ENCODE data around the gene CEP152. TPM values are rescaled to one million over a fixed set of nuclear protein-coding genes. Genes with fewer than 3 reads are reported as not detected.

The CEP152 gene
- total and polyA plus RNA-seq, 2 experiments from 2014 or later, result 2.7 to 5.6 TPM

- Histone ChIP-seq H3K36me3 (no peaks in the 10 kb centered on the region), H3K4me3 (no peak overlapping the region), H3K27ac (no peak overlapping the region), H3K4me1 (ENCODE audit: low read depth) (no peaks in the 10 kb centered on the region), H3K9me3 (ENCODE audit: low read depth) (no peaks in the 10 kb centered on the region), H3K27me3 (no peaks in the 10 kb centered on the region)
- TF ChIP-seq CTCF (IDR thresholded peaks at IDR 0.05; ENCODE audit: low read depth, low read length), result no peak
- DNase-seq (ENCODE audit: low read depth in 1 of 2, low spot score in 1 of 2), result peak in 1 of 2 donors; percentile 30
Measured at GRCh38 chr15:48748535-48748934, 62.3 kb downstream of the CEP152 start.

- no peaks in the 10 kb centered on the region for H3K27me3 ChIP-seq
- DNase-seq (ENCODE audit: low read depth in 1 of 2, low spot score in 1 of 2), result no peak
- no peak overlapping the region for H3K27ac ChIP-seq
- no peaks in the 10 kb centered on the region for H3K4me1 ChIP-seq (ENCODE audit: low read depth)
- no peaks in the 10 kb centered on the region for H3K9me3 ChIP-seq (ENCODE audit: low read depth)
- no peak for TF ChIP-seq CTCF (IDR thresholded peaks at IDR 0.05; ENCODE audit: low read depth, low read length)
- H3K36me3 ChIP-seq, result no peaks in the 10 kb centered on the region
- H3K4me3 ChIP-seq, result no peak overlapping the region
Measured at GRCh38 chr15:48733615-48734014, 77.3 kb downstream of the CEP152 start.

GRCh38 chr15:48730506-48730905 is 80.4 kb downstream of the CEP152 start:
- no peak for TF ChIP-seq CTCF (IDR thresholded peaks at IDR 0.05; ENCODE audit: low read depth, low read length)
- DNase-seq (ENCODE audit: low read depth in 1 of 2, low spot score in 1 of 2), result no peak
- no peaks in the 10 kb centered on the region for H3K9me3 ChIP-seq (ENCODE audit: low read depth)
- no peaks in the 10 kb centered on the region for H3K4me1 ChIP-seq (ENCODE audit: low read depth)
- H3K4me3 ChIP-seq, result no peak overlapping the region
- no peaks in the 10 kb centered on the region for H3K27me3 ChIP-seq
- H3K27ac ChIP-seq, result no peak overlapping the region
- no peaks in the 10 kb centered on the region for H3K36me3 ChIP-seq

- no peak for DNase-seq (ENCODE audit: low read depth in 1 of 2, low spot score in 1 of 2)
Measured at GRCh38 chr15:48723969-48724368, 86.9 kb downstream of the CEP152 start.

GRCh38 chr15:48722764-48723661 is 87.9 kb downstream of the CEP152 start:
- H3K36me3 ChIP-seq, result no peaks in the 10 kb centered on the region
- peak in 1 of 2 donors; percentile 51 for DNase-seq (ENCODE audit: low read depth in 1 of 2, low spot score in 1 of 2)
- H3K4me1 ChIP-seq (ENCODE audit: low read depth), result no peaks in the 10 kb centered on the region
- no peak overlapping the region for H3K4me3 ChIP-seq
- no peak for TF ChIP-seq CTCF (IDR thresholded peaks at IDR 0.05; ENCODE audit: low read depth, low read length)
- H3K9me3 ChIP-seq (ENCODE audit: low read depth), result no peaks in the 10 kb centered on the region
- no peak overlapping the region for H3K27ac ChIP-seq
- no peaks in the 10 kb centered on the region for H3K27me3 ChIP-seq

More at GRCh38 chr15:48723969-48724368, 86.9 kb downstream of the CEP152 start:
- Histone ChIP-seq H3K4me1 (ENCODE audit: low read depth) (no peaks in the 10 kb centered on the region), H3K36me3 (no peaks in the 10 kb centered on the region), H3K9me3 (ENCODE audit: low read depth) (no peaks in the 10 kb centered on the region), H3K27me3 (no peaks in the 10 kb centered on the region), H3K4me3 (no peak overlapping the region), H3K27ac (no peak overlapping the region)
- no peak for TF ChIP-seq CTCF (IDR thresholded peaks at IDR 0.05; ENCODE audit: low read depth, low read length)
